Activated naive CD4-positive, alpha-beta T cell treated with anti-CD3 and anti-CD28 coated beads, Interleukin-2, amount 50 U/mL, for 24 hours (primary cell): ENCODE measurements around the gene THOC5.

Experiments
- H3K27ac Mint-ChIP-seq: one replicate; pipeline ENCODE4 v1.8.0; 2021; ENCODE audit warnings: mild to moderate bottlenecking, mixed read lengths
- H3K27me3 Mint-ChIP-seq: one replicate; pipeline ENCODE4 v1.8.0; 2021; ENCODE audit warnings: mixed read lengths
- H3K36me3 Mint-ChIP-seq: one replicate; pipeline ENCODE4 v1.8.0; 2021; ENCODE audit warnings: mixed read lengths
- H3K4me1 Mint-ChIP-seq: one replicate; pipeline ENCODE4 v1.8.0; 2021; ENCODE audit warnings: mixed read lengths
- H3K4me3 Mint-ChIP-seq: one replicate; pipeline ENCODE4 v1.8.0; 2021; ENCODE audit warnings: mild to moderate bottlenecking, mixed read lengths
- H3K9me3 Mint-ChIP-seq: one replicate; pipeline ENCODE4 v1.8.0; 2021; ENCODE audit warnings: mixed read lengths

THOC5 gene

DNA sequence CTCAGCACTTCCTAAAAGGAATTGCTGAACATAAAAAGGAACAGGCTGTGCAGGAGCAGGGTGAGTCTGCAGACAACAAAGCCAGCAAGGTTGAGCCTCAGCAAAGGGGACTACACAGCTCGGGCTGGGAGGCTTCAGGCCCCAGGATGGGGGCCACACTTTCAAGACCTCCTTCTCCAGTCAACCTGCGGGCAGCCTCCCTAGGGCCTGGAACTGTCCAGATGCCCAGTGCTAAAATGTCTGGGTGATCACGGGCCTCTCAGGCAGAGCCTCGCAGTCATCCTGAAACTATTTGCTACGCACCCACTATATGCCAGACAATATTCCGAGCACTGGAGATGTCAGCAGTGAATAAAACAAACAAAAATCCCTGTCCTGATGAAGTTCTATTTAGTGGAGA is 77.4 kb downstream of the THOC5 start:
- Mint-ChIP-seq H3K9me3 (no peaks in the 10 kb centered on the region), H3K36me3 (peaks cover 2% of the 10 kb centered on the region), H3K27me3 (peaks cover 20% of the 10 kb centered on the region), H3K27ac (no peak overlapping the region), H3K4me1 (peaks cover 11% of the 10 kb centered on the region), H3K4me3 (no peak overlapping the region)

DNA sequence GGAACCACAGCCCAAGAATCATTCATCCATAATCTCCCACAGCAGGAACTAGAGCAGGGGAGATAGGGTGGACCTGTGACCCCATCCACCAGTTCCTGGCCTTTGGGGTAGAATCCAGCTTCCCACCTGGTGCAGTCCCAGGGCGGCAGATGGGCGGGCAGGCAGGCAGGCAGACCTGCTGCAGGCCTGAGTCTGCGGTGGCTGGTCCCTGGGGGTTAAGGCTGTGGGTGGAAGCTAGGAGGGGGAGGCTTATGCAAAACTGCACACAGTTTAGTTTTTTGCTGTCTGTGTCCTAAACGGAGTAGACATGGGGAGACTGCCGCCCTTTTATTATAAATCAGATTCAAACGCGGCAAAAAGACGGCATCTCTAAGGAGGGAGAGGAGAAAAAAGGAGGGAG is 78.0 kb downstream of the THOC5 start:
- Mint-ChIP-seq H3K27me3 (peaks cover 20% of the 10 kb centered on the region), H3K4me3 (no peak overlapping the region), H3K9me3 (no peaks in the 10 kb centered on the region), H3K4me1 (peaks cover 11% of the 10 kb centered on the region), H3K27ac (no peak overlapping the region), H3K36me3 (peaks cover 2% of the 10 kb centered on the region)

- H3K27ac Mint-ChIP-seq, result no peak overlapping the region
- H3K9me3 Mint-ChIP-seq, result no peaks in the 10 kb centered on the region
- no peaks in the 10 kb centered on the region for H3K36me3 Mint-ChIP-seq
- H3K4me1 Mint-ChIP-seq, result peaks cover 3% of the 10 kb centered on the region
- H3K4me3 Mint-ChIP-seq, result no peak overlapping the region
- H3K27me3 Mint-ChIP-seq, result peaks cover 7% of the 10 kb centered on the region
Measured at GRCh38 chr22:29473001-29473400, 80.6 kb downstream of the THOC5 start.

DNA sequence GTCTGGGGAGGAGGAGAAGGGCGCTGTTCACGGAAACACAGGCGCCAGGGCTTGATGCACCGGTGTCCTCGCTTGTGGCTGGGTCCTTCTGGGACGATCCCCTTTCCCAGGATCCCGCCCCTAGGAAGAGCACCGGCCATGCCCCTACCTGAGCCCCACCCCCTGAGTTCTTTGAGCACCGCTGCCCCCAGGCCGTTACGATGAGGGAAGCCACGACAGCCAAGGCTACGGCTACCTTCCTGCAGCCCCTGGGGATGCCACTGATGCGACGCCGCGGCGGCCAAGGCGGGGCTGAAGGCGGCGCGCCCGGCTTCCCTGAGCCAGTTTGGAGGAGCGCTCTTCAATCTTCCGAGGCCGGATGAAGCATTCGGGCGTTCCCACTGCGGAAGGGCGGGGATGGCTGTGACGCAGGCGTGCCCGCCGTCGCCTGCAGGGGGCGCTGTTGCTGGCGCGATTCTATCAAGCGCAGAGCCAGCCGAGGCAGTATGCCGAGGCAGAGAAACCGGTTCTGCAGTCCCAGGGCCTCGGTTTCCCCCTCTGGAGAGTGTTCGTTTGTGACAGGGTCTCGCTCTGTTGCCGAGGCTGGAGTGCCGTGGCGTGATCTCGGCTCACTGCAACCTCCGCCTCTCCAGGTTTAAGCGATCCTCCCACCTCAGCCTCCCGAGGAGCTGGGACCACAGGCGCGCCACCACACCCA is 83.2 kb downstream of the THOC5 start:
- Mint-ChIP-seq H3K9me3 (no peaks in the 10 kb centered on the region), H3K27ac (no peak overlapping the region), H3K4me3 (peak overlapping the region; percentile 68), H3K4me1 (peaks cover 3% of the 10 kb centered on the region), H3K27me3 (peaks cover 2% of the 10 kb centered on the region), H3K36me3 (no peaks in the 10 kb centered on the region)

DNA sequence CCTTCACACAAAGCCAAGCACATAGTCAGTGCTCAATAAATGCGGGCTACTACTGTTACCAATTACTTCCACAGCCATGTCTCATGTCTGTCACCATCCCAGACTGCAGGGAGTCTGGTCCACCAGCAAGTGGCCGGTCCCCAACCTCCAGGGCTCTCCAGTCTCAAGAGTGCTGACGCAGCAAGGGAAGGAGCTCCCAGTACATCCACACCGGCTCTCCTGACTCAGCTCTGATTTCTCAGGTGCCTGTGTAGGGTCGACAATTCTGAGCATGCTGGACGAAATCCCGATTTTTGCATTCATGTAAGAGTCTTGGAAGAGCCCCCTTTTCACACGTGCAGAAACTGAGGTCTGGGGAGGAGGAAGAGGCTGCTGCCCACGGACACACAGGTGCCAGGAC is 83.8 kb downstream of the THOC5 start:
- Mint-ChIP-seq H3K27me3 (peaks cover 1% of the 10 kb centered on the region), H3K36me3 (no peaks in the 10 kb centered on the region), H3K4me3 (peak overlapping the region; percentile 68), H3K27ac (no peak overlapping the region), H3K4me1 (peaks cover 3% of the 10 kb centered on the region), H3K9me3 (no peaks in the 10 kb centered on the region)

GRCh38 chr22:29464581-29464980 is 89.0 kb downstream of the THOC5 start:
- Mint-ChIP-seq H3K4me3 (no peak overlapping the region), H3K4me1 (no peaks in the 10 kb centered on the region), H3K36me3 (no peaks in the 10 kb centered on the region), H3K27ac (no peak overlapping the region), H3K27me3 (no peaks in the 10 kb centered on the region), H3K9me3 (no peaks in the 10 kb centered on the region)

GRCh38 chr22:29463629-29464028 is 89.9 kb downstream of the THOC5 start:
- H3K9me3 Mint-ChIP-seq, result no peaks in the 10 kb centered on the region
- H3K36me3 Mint-ChIP-seq, result no peaks in the 10 kb centered on the region
- H3K27ac Mint-ChIP-seq, result no peak overlapping the region
- no peaks in the 10 kb centered on the region for H3K4me1 Mint-ChIP-seq
- no peaks in the 10 kb centered on the region for H3K27me3 Mint-ChIP-seq
- no peak overlapping the region for H3K4me3 Mint-ChIP-seq

DNA sequence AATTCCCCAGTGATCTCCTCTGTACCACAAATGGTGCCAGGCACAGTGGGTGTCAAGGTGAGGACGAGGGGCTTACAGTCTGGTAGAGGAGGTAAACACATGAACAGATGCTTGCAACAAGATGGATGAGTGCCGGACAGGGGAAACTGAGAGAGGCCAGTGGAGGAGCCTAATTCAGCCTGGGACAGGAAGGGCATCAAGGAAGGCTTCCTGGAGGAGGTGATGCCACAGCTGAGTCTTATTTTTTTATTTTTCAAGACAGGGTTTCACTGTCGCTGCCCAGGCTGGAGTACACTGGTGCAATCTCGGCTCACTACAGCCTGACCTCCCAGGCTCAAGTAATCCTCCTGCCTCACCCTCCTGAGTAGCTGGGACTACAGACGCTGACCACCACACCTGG is 92.3 kb downstream of the THOC5 start:
- H3K27me3 Mint-ChIP-seq, result no peaks in the 10 kb centered on the region
- no peaks in the 10 kb centered on the region for H3K4me1 Mint-ChIP-seq
- H3K9me3 Mint-ChIP-seq, result no peaks in the 10 kb centered on the region
- H3K27ac Mint-ChIP-seq, result no peak overlapping the region
- no peaks in the 10 kb centered on the region for H3K36me3 Mint-ChIP-seq
- H3K4me3 Mint-ChIP-seq, result no peak overlapping the region

DNA sequence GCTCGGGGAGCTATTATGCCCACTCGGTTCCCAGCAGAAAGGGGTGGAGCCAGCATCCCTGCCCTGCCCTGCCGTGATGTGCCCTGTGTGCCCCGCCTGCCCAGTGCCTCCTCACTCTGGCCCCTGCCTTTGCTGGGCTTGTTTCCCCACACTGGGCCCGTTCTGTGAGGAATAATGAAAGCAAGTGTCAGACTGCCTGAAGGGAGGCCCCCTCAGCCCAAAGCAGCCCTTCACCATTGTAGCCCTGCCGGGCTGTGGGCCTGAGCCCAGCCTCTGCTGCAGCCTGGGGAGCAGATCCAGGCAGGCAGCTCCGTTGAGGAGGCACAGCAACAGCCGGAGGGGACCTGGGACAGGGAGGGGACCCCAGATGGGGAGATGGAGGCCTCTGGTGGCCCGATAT is 93.8 kb downstream of the THOC5 start:
- Mint-ChIP-seq H3K27ac (no peak overlapping the region), H3K9me3 (no peaks in the 10 kb centered on the region), H3K4me1 (no peaks in the 10 kb centered on the region), H3K36me3 (no peaks in the 10 kb centered on the region), H3K4me3 (no peak overlapping the region), H3K27me3 (no peaks in the 10 kb centered on the region)

DNA sequence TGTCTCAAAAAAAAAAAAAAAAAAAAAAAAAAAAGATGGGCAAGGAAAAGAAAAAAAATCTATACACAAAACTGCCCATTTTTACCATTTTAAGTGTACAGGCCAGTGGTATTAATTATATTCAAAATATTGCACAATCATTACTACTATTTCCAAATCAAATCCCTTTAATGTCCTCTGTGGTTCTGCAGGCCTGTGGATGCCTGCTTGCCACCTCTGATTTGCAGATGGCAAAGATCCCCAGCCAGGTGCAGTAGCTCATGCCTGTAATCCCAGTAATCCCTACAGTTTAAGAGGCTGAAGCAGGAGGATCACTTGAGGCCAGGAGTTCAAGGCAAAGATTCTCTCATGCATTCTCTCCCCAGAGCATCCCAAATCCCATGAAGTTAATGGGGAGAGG is 95.0 kb downstream of the THOC5 start:
- no peaks in the 10 kb centered on the region for H3K27me3 Mint-ChIP-seq
- H3K9me3 Mint-ChIP-seq, result no peaks in the 10 kb centered on the region
- no peaks in the 10 kb centered on the region for H3K36me3 Mint-ChIP-seq
- no peak overlapping the region for H3K4me3 Mint-ChIP-seq
- no peaks in the 10 kb centered on the region for H3K4me1 Mint-ChIP-seq
- no peak overlapping the region for H3K27ac Mint-ChIP-seq

GRCh38 chr22:29457730-29458129 is 95.8 kb downstream of the THOC5 start:
- H3K36me3 Mint-ChIP-seq, result no peaks in the 10 kb centered on the region
- H3K27ac Mint-ChIP-seq, result no peak overlapping the region
- no peaks in the 10 kb centered on the region for H3K4me1 Mint-ChIP-seq
- no peak overlapping the region for H3K4me3 Mint-ChIP-seq
- no peaks in the 10 kb centered on the region for H3K9me3 Mint-ChIP-seq
- no peaks in the 10 kb centered on the region for H3K27me3 Mint-ChIP-seq

DNA sequence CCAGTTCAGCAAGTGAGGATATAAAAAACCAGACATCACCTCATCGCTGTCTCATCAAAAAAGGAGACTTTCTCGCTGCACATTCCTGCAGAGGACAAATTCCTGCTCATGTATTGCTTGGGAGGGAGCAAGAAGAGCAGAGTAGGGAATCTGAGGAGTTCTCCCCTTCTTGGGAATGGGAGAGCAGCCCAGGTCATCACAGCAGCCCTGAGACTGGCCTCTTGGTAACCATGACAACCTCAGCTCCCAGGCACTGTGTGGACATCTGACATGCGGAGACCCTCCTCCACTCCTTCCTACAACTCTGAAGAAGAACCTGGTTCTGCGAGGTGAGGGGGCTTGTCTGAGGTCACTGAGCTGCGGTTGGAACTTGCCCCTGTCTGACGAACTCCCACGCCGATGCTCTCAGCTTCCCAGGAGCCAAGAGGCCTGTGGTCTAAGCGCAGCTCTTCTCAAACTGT is 97.3 kb downstream of the THOC5 start:
- Mint-ChIP-seq H3K9me3 (no peaks in the 10 kb centered on the region), H3K27me3 (no peaks in the 10 kb centered on the region), H3K4me1 (no peaks in the 10 kb centered on the region), H3K36me3 (no peaks in the 10 kb centered on the region), H3K4me3 (no peak overlapping the region), H3K27ac (no peak overlapping the region)
